Measurements from ENCODE around the gene LGR6.

Gene LGR6

DNA sequence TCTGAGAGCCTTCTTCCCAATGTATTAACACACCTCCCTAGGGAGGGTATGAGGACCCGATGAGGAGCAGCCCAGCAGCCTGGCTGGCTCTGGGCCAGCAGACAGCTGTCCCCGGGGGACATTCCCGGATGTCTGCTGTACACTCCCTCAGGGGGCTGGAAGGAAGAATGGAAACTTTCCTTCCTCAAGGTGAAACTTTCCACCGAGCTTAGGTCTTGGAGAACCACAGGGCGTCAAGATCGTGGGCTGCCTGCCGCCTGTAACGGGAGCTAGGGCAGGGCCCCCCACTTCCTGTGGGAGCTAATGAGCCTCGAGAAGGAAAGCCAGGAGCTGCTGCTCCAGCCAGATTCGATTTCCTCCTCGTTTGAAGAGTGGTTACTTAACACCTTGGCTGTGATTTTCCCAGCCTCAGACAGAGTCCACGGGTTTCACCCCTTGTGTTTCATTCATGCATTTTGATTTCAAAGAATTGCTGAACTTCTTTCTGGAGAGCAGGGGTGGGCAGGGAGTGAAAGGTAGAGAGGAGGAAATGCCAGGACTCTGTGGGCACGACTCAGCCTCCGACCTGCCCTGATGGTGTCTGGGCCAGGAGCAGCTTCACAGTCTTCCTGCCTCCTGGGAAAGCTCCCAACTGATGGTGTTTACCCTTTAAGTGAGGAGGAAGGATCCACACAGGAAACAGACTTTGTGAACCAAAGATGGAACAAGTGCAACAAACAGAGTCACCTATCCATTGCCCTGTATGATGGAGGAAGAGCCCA is 118.5 kb downstream of the LGR6 start:
- DNase-seq: peak in 1 of 2 donors; percentile 3
- no peak overlapping the region for H4K12ac ChIP-seq (ENCODE audit: low read depth, low read length)
- H3K23ac ChIP-seq (ENCODE audit: low read length): no peak overlapping the region
- no peak overlapping the region for H3K27ac ChIP-seq (ENCODE audit: low read depth, low read length)
- no peaks in the 10 kb centered on the region for H3K36me3 ChIP-seq (ENCODE audit: control insufficient read depth in 1 of 2, insufficient read depth in 2 of 2, low read length in 2 of 2)
- no peak overlapping the region for H3K14ac ChIP-seq (ENCODE audit: low read length)
- H3K4me3 ChIP-seq (ENCODE audit: low read depth, low read length): no peak overlapping the region
- no peak overlapping the region for H4K8ac ChIP-seq (ENCODE audit: low read depth, low read length)
- no peak overlapping the region for H3K9ac ChIP-seq (ENCODE audit: low read length)
- H3K79me1 ChIP-seq (ENCODE audit: low read length): no peaks in the 10 kb centered on the region
- no peaks in the 10 kb centered on the region for H3K27me3 ChIP-seq (ENCODE audit: insufficient read depth, low read length)
- H3K4ac ChIP-seq (ENCODE audit: low read depth, low read length): no peak overlapping the region
- no peak overlapping the region for H2BK12ac ChIP-seq (ENCODE audit: low read length)
- no peak overlapping the region for H2AK5ac ChIP-seq (ENCODE audit: low read length)
- peaks cover 2% of the 10 kb centered on the region for H3K9me3 ChIP-seq (ENCODE audit: insufficient read depth, low read depth, low read length)
- H3K4me2 ChIP-seq (ENCODE audit: low read length): no peak overlapping the region
- no peaks in the 10 kb centered on the region for H3K79me2 ChIP-seq (ENCODE audit: control insufficient read depth, insufficient read depth, low read length, poor library complexity)
- no peak overlapping the region for H2AFZ ChIP-seq (ENCODE audit: insufficient read depth, low read length, poor library complexity)
- H3K18ac ChIP-seq (ENCODE audit: low read length): no peak overlapping the region
- no CpG with 5 or more reads among the region's 14 CpGs for WGBS (ENCODE audit: extremely low coverage, insufficient coverage, insufficient read length)
- H2BK120ac ChIP-seq (ENCODE audit: insufficient read depth, low read length, poor library complexity): no peak overlapping the region
- H2BK5ac ChIP-seq (ENCODE audit: low read depth, low read length, poor library complexity): no peak overlapping the region
- peaks cover 0 to 3% of the 10 kb centered on the region in 2 experiments for H3K4me1 ChIP-seq (ENCODE audit: control insufficient read depth in 1 of 2, insufficient read depth in 2 of 2, low read length in 2 of 2)
- no peak overlapping the region for H4K91ac ChIP-seq (ENCODE audit: low read depth, low read length)

DNA sequence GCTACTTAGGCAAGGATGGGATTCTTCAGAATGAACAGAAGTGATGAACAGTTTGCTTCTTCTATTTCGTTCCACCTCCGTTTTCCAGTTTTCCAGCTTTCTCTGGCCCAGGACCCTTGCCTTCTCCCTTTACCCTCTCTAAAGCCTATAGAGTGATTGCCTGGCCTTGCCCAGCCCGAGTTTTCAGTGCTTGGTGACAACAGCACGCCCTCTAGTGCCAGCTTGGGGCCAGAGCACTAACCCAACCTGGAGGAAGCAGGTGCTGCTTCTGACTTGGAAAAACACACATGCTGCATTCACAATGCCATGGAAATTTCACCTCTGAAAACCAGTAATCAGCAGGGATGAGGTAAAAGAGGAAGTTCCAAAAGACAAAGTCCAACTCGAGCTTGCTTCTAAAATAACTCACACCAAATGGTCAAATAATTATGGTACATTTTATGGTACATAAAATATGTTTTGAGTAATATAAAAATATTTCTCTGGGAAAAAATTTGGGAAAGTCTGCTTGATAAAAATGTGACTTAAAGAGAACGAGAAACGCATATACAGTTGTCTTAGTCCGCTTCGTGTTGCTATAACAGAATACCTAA is 122.1 kb downstream of the LGR6 start:
- no peaks in the 10 kb centered on the region for H3K36me3 ChIP-seq (ENCODE audit: control insufficient read depth in 1 of 2, insufficient read depth in 2 of 2, low read length in 2 of 2)
- no peak overlapping the region for H3K4me2 ChIP-seq (ENCODE audit: low read length)
- no peak overlapping the region for H2BK120ac ChIP-seq (ENCODE audit: insufficient read depth, low read length, poor library complexity)
- no peak overlapping the region for H3K9ac ChIP-seq (ENCODE audit: low read length)
- H2AFZ ChIP-seq (ENCODE audit: insufficient read depth, low read length, poor library complexity): no peak overlapping the region
- H3K9me3 ChIP-seq (ENCODE audit: insufficient read depth, low read depth, low read length): peaks cover 2% of the 10 kb centered on the region
- H3K18ac ChIP-seq (ENCODE audit: low read length): no peak overlapping the region
- no peaks in the 10 kb centered on the region for H3K27me3 ChIP-seq (ENCODE audit: insufficient read depth, low read length)
- no peak overlapping the region for H3K23ac ChIP-seq (ENCODE audit: low read length)
- H3K27ac ChIP-seq (ENCODE audit: low read depth, low read length): no peak overlapping the region
- no peak overlapping the region for H3K14ac ChIP-seq (ENCODE audit: low read length)
- H3K4me1 ChIP-seq (ENCODE audit: control insufficient read depth in 1 of 2, insufficient read depth in 2 of 2, low read length in 2 of 2): peaks cover 0 to 3% of the 10 kb centered on the region in 2 experiments
- no peak overlapping the region for H4K8ac ChIP-seq (ENCODE audit: low read depth, low read length)
- H3K4ac ChIP-seq (ENCODE audit: low read depth, low read length): no peak overlapping the region
- peak; percentile 68 to 84 for DNase-seq
- no peaks in the 10 kb centered on the region for H3K79me2 ChIP-seq (ENCODE audit: control insufficient read depth, insufficient read depth, low read length, poor library complexity)
- H4K91ac ChIP-seq (ENCODE audit: low read depth, low read length): no peak overlapping the region
- H2BK5ac ChIP-seq (ENCODE audit: low read depth, low read length, poor library complexity): no peak overlapping the region
- no peak overlapping the region for H2AK5ac ChIP-seq (ENCODE audit: low read length)
- H3K4me3 ChIP-seq (ENCODE audit: low read depth, low read length): no peak overlapping the region
- WGBS (ENCODE audit: extremely low coverage, insufficient coverage, insufficient read length): no CpG with 5 or more reads among the region's 9 CpGs
- no peaks in the 10 kb centered on the region for H3K79me1 ChIP-seq (ENCODE audit: low read length)
- H2BK12ac ChIP-seq (ENCODE audit: low read length): no peak overlapping the region
- H4K12ac ChIP-seq (ENCODE audit: low read depth, low read length): no peak overlapping the region

DNA sequence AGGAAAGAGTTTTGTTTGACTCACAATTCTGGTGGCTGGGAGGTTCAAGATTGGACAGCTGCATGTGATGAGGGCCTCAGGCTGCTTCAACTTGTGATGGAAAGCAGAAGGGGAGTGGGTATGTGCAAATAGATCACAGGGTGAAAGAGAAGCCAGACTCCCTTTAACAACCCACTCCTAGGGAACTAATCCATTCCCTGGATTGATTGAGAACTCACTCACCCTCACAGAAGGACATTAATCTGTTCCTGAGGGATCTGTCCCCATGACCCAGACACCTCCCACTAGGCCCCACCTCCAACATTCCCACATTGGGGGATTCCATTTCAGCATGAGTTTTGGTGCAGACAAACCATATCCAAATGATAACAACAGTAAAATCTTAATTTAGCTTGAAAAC is 122.6 kb downstream of the LGR6 start:
- no peaks in the 10 kb centered on the region for H3K79me1 ChIP-seq (ENCODE audit: low read length)
- H3K79me2 ChIP-seq (ENCODE audit: control insufficient read depth, insufficient read depth, low read length, poor library complexity): no peaks in the 10 kb centered on the region
- DNase-seq: no peak
- no peak overlapping the region for H3K23ac ChIP-seq (ENCODE audit: low read length)
- H3K14ac ChIP-seq (ENCODE audit: low read length): no peak overlapping the region
- H3K9me3 ChIP-seq (ENCODE audit: insufficient read depth, low read depth, low read length): peaks cover 2% of the 10 kb centered on the region
- no peak overlapping the region for H3K4me3 ChIP-seq (ENCODE audit: low read depth, low read length)
- no peak overlapping the region for H3K9ac ChIP-seq (ENCODE audit: low read length)
- no peaks in the 10 kb centered on the region for H3K27me3 ChIP-seq (ENCODE audit: insufficient read depth, low read length)
- H3K36me3 ChIP-seq (ENCODE audit: control insufficient read depth in 1 of 2, insufficient read depth in 2 of 2, low read length in 2 of 2): no peaks in the 10 kb centered on the region
- no peak overlapping the region for H3K4ac ChIP-seq (ENCODE audit: low read depth, low read length)
- no peak overlapping the region for H2BK5ac ChIP-seq (ENCODE audit: low read depth, low read length, poor library complexity)
- no peak overlapping the region for H3K18ac ChIP-seq (ENCODE audit: low read length)
- peaks cover 0 to 3% of the 10 kb centered on the region in 2 experiments for H3K4me1 ChIP-seq (ENCODE audit: control insufficient read depth in 1 of 2, insufficient read depth in 2 of 2, low read length in 2 of 2)
- H4K12ac ChIP-seq (ENCODE audit: low read depth, low read length): no peak overlapping the region
- no peak overlapping the region for H2AFZ ChIP-seq (ENCODE audit: insufficient read depth, low read length, poor library complexity)
- no peak overlapping the region for H3K4me2 ChIP-seq (ENCODE audit: low read length)
- no peak overlapping the region for H4K91ac ChIP-seq (ENCODE audit: low read depth, low read length)
- no peak overlapping the region for H3K27ac ChIP-seq (ENCODE audit: low read depth, low read length)
- no peak overlapping the region for H2BK120ac ChIP-seq (ENCODE audit: insufficient read depth, low read length, poor library complexity)
- H4K8ac ChIP-seq (ENCODE audit: low read depth, low read length): no peak overlapping the region
- no peak overlapping the region for H2BK12ac ChIP-seq (ENCODE audit: low read length)
- H2AK5ac ChIP-seq (ENCODE audit: low read length): no peak overlapping the region

DNA sequence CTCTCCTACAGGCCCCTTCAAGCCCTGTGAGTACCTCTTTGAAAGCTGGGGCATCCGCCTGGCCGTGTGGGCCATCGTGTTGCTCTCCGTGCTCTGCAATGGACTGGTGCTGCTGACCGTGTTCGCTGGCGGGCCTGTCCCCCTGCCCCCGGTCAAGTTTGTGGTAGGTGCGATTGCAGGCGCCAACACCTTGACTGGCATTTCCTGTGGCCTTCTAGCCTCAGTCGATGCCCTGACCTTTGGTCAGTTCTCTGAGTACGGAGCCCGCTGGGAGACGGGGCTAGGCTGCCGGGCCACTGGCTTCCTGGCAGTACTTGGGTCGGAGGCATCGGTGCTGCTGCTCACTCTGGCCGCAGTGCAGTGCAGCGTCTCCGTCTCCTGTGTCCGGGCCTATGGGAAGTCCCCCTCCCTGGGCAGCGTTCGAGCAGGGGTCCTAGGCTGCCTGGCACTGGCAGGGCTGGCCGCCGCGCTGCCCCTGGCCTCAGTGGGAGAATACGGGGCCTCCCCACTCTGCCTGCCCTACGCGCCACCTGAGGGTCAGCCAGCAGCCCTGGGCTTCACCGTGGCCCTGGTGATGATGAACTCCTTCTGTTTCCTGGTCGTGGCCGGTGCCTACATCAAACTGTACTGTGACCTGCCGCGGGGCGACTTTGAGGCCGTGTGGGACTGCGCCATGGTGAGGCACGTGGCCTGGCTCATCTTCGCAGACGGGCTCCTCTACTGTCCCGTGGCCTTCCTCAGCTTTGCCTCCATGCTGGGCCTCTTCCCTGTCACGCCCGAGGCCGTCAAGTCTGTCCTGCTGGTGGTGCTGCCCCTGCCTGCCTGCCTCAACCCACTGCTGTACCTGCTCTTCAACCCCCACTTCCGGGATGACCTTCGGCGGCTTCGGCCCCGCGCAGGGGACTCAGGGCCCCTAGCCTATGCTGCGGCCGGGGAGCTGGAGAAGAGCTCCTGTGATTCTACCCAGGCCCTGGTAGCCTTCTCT is 124.6 kb downstream of the LGR6 start:
- no peaks in the 10 kb centered on the region for H3K27me3 ChIP-seq (ENCODE audit: insufficient read depth, low read length)
- no peak overlapping the region for H4K91ac ChIP-seq (ENCODE audit: low read depth, low read length)
- no peak overlapping the region for H4K8ac ChIP-seq (ENCODE audit: low read depth, low read length)
- peaks cover 2% of the 10 kb centered on the region for H3K9me3 ChIP-seq (ENCODE audit: insufficient read depth, low read depth, low read length)
- no CpG with 5 or more reads among the region's 52 CpGs for WGBS (ENCODE audit: extremely low coverage, insufficient coverage, insufficient read length)
- DNase-seq: no peak
- no peak overlapping the region for H2BK12ac ChIP-seq (ENCODE audit: low read length)
- no peak overlapping the region for H3K4ac ChIP-seq (ENCODE audit: low read depth, low read length)
- H3K27ac ChIP-seq (ENCODE audit: low read depth, low read length): no peak overlapping the region
- no peak overlapping the region for H3K4me2 ChIP-seq (ENCODE audit: low read length)
- H3K79me2 ChIP-seq (ENCODE audit: control insufficient read depth, insufficient read depth, low read length, poor library complexity): no peaks in the 10 kb centered on the region
- no peak overlapping the region for H2BK5ac ChIP-seq (ENCODE audit: low read depth, low read length, poor library complexity)
- H3K23ac ChIP-seq (ENCODE audit: low read length): no peak overlapping the region
- H3K4me3 ChIP-seq (ENCODE audit: low read depth, low read length): no peak overlapping the region
- no peak overlapping the region for H2AK5ac ChIP-seq (ENCODE audit: low read length)
- H2BK120ac ChIP-seq (ENCODE audit: insufficient read depth, low read length, poor library complexity): no peak overlapping the region
- no peaks in the 10 kb centered on the region for H3K4me1 ChIP-seq (ENCODE audit: control insufficient read depth in 1 of 2, insufficient read depth in 2 of 2, low read length in 2 of 2)
- no peak overlapping the region for H4K12ac ChIP-seq (ENCODE audit: low read depth, low read length)
- H2AFZ ChIP-seq (ENCODE audit: insufficient read depth, low read length, poor library complexity): no peak overlapping the region
- no peak overlapping the region for H3K14ac ChIP-seq (ENCODE audit: low read length)
- no peaks in the 10 kb centered on the region for H3K36me3 ChIP-seq (ENCODE audit: control insufficient read depth in 1 of 2, insufficient read depth in 2 of 2, low read length in 2 of 2)
- H3K79me1 ChIP-seq (ENCODE audit: low read length): no peaks in the 10 kb centered on the region
- no peak overlapping the region for H3K18ac ChIP-seq (ENCODE audit: low read length)
- no peak overlapping the region for H3K9ac ChIP-seq (ENCODE audit: low read length)

Data from trophoblast cell (in vitro differentiated cells and primary cell).